ENCODE measurements around the gene CEP41.

GRCh38 chr7:130478991-130479390 is 38.2 kb upstream of the CEP41 start:
- no peak for TF ChIP-seq CTCF (IDR thresholded peaks at IDR 0.05; ENCODE audit: low read length)
- no peak for TF ChIP-seq EZH2 (IDR thresholded peaks at IDR 0.05; ENCODE audit: borderline replicate concordance, low read length)

All from OCI-LY1 (cell line).